WTC11 (cell line): ENCODE results near the gene SSC5D. TPM values are rescaled to one million over a fixed set of nuclear protein-coding genes. Genes with fewer than 3 reads are reported as not detected.

Source experiments
- ATAC-seq: fragments of 200-7000 bp; cut with Tn5 transposase; 2 replicates; pipeline ENCODE4 v1.10.0; 2021; ENCODE audit warnings: mild to moderate bottlenecking, moderate library complexity
- CTCF ChIA-PET: fragments of 300-600 bp; sonication (Branson Sonifier 250); formaldehyde crosslinking; loops from one replicate; lab custom pipeline; 2021; ENCODE audit warnings: antibody characterized with exemption; lab: Charles Lee
- POLR2A ChIA-PET: fragments of 350-600 bp; sonication (Branson Sonifier 250); formaldehyde crosslinking; loops from one replicate; lab custom pipeline; 2021; ENCODE audit warnings: antibody characterized with exemption; lab: Charles Lee
- DNase-seq: peaks from one replicate; pipeline ENCODE4 v3.0.0; 2021; ENCODE audit warnings: low spot score
- H3K27ac Mint-ChIP-seq: 2 replicates; pipeline ENCODE4 v1.8.0; 2021; ENCODE audit warnings: mixed read lengths
- H3K27me3 Mint-ChIP-seq: 2 replicates; pipeline ENCODE4 v1.8.0; 2021; ENCODE audit warnings: low read depth, mild to moderate bottlenecking, moderate library complexity, mixed read lengths
- H3K36me3 Mint-ChIP-seq: 2 replicates; pipeline ENCODE4 v1.8.0; 2021; ENCODE audit warnings: mixed read lengths
- H3K4me1 Mint-ChIP-seq: 2 replicates; pipeline ENCODE4 v1.8.0; 2022; ENCODE audit warnings: mixed read lengths
- H3K4me3 Mint-ChIP-seq: 2 replicates; pipeline ENCODE4 v1.8.0; 2021; ENCODE audit warnings: mild to moderate bottlenecking, moderate library complexity, mixed read lengths
- H3K9me3 Mint-ChIP-seq: 2 replicates; pipeline ENCODE4 v1.8.0; 2021; ENCODE audit warnings: mixed read lengths
- ELF4 ChIP-seq: sonication (generic); formaldehyde crosslinking; IDR thresholded peaks from 2 replicates; pipeline ENCODE4 v1.8.1; 2022; ENCODE audit warnings: low read depth, mild to moderate bottlenecking, moderate library complexity, missing genetic modification reagents
- ETV6 ChIP-seq: sonication (generic); formaldehyde crosslinking; IDR thresholded peaks from 2 replicates; pipeline ENCODE4 v1.8.1; 2022; ENCODE audit warnings: mild to moderate bottlenecking, missing genetic modification reagents
- GTF2I ChIP-seq: fragments of 250-450 bp; sonication (Bioruptor Pico); conservative IDR thresholded peaks from 2 replicates; pipeline ENCODE4 v1.4.0; 2021; ENCODE audit warnings: mild to moderate bottlenecking
- KAT7 ChIP-seq: sonication (generic); formaldehyde crosslinking; IDR thresholded peaks from 2 replicates; pipeline ENCODE4 v1.8.1; 2023; ENCODE audit warnings: missing genetic modification reagents, mild to moderate bottlenecking, borderline replicate concordance
- NFYB ChIP-seq: sonication (generic); formaldehyde crosslinking; conservative IDR thresholded peaks from 2 replicates; pipeline ENCODE4 v1.8.0; 2022; ENCODE audit warnings: low read depth, missing genetic modification reagents
- NR3C1 ChIP-seq: sonication (generic); formaldehyde crosslinking; conservative IDR thresholded peaks from 2 replicates; pipeline ENCODE4 v1.8.1; 2023; ENCODE audit warnings: low read depth, mild to moderate bottlenecking, missing genetic modification reagents
- TEAD1 ChIP-seq: sonication (generic); formaldehyde crosslinking; IDR thresholded peaks from 2 replicates; pipeline ENCODE4 v1.8.0; 2022; ENCODE audit warnings: mild to moderate bottlenecking, missing genetic modification reagents
- total RNA-seq: library from RNA; stranded (reverse); gene quantifications from 3 replicates; pipeline ENCODE4 v1.2.3, GENCODE V29; 2021
- TF ChIP-seq, protein P1 (sequence below): sonication (generic); formaldehyde crosslinking; IDR thresholded peaks from 2 replicates; pipeline ENCODE4 v1.8.1; 2022; ENCODE audit warnings: low read depth, mild to moderate bottlenecking, moderate library complexity, missing genetic modification reagents, borderline replicate concordance
- TF ChIP-seq, protein P2 (sequence below): fragments of 250-450 bp; sonication (Bioruptor Pico); IDR thresholded peaks from 2 replicates; pipeline ENCODE4 v1.9.0; 2021; ENCODE audit warnings: mild to moderate bottlenecking
- TF ChIP-seq, protein P3 (sequence below): sonication (generic); formaldehyde crosslinking; IDR thresholded peaks from 2 replicates; pipeline ENCODE4 v1.8.1; 2022; ENCODE audit warnings: missing genetic modification reagents, borderline replicate concordance
- TF ChIP-seq, protein P4 (sequence below): sonication (generic); formaldehyde crosslinking; IDR thresholded peaks from 2 replicates; pipeline ENCODE4 v1.8.1; 2023; ENCODE audit warnings: mild to moderate bottlenecking, missing genetic modification reagents
- TF ChIP-seq, protein P5 (sequence below): fragments of 250-450 bp; sonication (Bioruptor Pico); IDR thresholded peaks from 2 replicates; pipeline ENCODE4 v1.9.0; 2021; ENCODE audit warnings: moderate library complexity, mild to moderate bottlenecking, inconsistent platforms, borderline replicate concordance
- TF ChIP-seq, protein P6 (sequence below): sonication (generic); formaldehyde crosslinking; conservative IDR thresholded peaks from 2 replicates; pipeline ENCODE4 v1.8.1; 2023; ENCODE audit warnings: mild to moderate bottlenecking, low read depth, missing genetic modification reagents, moderate library complexity

The SSC5D gene
- total RNA-seq, 1 experiment from 2014 or later = 2.9 TPM

DNA sequence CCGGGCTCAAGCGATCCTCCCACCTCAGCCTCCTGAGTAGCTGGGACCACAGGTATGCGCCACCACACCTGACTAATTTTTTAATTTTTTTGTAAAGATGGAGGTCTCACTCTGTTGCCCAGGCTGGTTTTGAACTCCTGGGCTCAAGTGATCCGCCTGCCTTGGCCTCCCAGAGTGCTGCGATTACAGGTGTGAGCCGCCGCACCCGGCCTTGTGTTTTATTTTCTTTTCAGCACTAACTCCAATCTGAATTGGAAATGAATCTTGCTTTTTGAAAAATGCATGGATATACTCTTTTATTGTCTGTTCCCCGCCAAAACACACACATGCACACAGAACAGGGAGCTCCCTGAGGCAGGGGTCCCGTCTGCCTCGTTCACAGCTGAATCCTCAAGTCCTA, 25.5 kb upstream of the SSC5D start (continued):
- TF ChIP-seq, protein P1, sequence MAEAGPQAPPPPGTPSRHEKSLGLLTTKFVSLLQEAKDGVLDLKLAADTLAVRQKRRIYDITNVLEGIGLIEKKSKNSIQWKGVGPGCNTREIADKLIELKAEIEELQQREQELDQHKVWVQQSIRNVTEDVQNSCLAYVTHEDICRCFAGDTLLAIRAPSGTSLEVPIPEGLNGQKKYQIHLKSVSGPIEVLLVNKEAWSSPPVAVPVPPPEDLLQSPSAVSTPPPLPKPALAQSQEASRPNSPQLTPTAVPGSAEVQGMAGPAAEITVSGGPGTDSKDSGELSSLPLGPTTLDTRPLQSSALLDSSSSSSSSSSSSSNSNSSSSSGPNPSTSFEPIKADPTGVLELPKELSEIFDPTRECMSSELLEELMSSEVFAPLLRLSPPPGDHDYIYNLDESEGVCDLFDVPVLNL (CRISPR knock-in tag) = no peak
- TF ChIP-seq GTF2I (CRISPR knock-in tag) = no peak
- TF ChIP-seq, all 79 proteins: peak for 0

DNA sequence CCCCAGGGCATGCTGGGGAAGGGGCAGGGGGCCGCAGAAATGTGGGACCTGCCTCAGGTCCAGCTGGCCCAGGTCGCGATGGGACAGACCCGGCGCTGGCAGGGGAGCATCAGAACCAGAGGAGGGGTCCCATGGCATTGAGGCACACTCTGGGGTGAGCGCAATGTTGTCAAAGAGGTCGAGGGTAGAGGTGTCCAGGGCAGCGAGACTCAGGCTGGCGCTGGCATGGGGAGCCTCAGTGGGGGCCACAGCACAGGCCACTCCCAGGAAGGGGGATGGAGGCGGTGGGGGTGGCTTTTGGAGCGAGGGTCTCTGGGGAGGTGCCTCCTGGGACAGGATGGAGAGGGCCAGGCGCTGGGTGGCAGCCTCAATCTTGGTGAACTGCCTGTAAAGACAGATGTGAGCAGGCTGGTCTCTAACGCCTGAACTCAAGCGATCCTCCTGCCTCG, 24.6 kb upstream of the SSC5D start:
- no peak for ATAC-seq

DNA sequence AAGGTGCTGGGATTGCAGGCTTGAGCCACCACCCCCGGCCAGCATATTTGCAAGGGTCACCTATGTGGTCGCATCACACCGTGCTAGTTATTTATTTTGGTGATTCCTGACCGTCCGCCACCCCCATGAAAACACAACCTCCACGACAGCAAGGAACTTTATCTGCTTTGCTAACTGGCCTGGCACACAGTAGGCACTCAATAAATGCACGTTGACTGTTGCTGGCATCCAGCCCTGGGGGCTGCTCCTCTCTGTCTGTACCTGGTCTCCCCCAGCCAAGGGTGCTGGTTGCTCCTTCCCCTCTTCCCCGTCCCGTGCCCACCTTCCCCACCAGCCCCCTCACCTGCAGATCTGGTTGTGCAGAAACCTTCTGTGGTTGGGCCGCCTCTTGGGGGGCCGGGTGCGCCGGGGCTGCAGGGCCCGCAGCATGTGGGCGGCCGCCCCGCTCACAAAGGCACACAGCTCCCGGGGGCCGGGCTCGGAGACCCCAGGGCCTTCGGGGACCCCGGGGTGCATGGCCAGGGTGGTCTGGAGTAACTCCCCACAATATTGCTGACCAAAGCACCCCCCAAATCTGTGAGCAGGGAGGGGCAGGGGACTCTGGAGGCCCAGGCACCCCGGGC, 24.1 kb upstream of the SSC5D start:
- no peak for DNase-seq
- TF ChIP-seq ETV6 (CRISPR knock-in tag) (no peak), ELF4 (CRISPR knock-in tag) (no peak), TEAD1 (no peak), KAT7 (CRISPR knock-in tag) (no peak)
- TF ChIP-seq, protein P2, sequence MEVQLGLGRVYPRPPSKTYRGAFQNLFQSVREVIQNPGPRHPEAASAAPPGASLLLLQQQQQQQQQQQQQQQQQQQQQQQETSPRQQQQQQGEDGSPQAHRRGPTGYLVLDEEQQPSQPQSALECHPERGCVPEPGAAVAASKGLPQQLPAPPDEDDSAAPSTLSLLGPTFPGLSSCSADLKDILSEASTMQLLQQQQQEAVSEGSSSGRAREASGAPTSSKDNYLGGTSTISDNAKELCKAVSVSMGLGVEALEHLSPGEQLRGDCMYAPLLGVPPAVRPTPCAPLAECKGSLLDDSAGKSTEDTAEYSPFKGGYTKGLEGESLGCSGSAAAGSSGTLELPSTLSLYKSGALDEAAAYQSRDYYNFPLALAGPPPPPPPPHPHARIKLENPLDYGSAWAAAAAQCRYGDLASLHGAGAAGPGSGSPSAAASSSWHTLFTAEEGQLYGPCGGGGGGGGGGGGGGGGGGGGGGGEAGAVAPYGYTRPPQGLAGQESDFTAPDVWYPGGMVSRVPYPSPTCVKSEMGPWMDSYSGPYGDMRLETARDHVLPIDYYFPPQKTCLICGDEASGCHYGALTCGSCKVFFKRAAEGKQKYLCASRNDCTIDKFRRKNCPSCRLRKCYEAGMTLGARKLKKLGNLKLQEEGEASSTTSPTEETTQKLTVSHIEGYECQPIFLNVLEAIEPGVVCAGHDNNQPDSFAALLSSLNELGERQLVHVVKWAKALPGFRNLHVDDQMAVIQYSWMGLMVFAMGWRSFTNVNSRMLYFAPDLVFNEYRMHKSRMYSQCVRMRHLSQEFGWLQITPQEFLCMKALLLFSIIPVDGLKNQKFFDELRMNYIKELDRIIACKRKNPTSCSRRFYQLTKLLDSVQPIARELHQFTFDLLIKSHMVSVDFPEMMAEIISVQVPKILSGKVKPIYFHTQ (CRISPR knock-in tag) = no peak
- Mint-ChIP-seq H3K4me1 (peaks cover 44% of the 10 kb centered on the region), H3K4me3 (no peak overlapping the region), H3K27me3 (peaks cover 28% of the 10 kb centered on the region), H3K27ac (no peak overlapping the region), H3K36me3 (no peaks in the 10 kb centered on the region), H3K9me3 (no peaks in the 10 kb centered on the region)
- POLR2A ChIA-PET = no interaction called here
- CTCF ChIA-PET = interaction anchor here (0.6 to 1.5 kb wide), 2 partner anchors 17 to 40 kb away, joined by 3 to 5 read pairs; no protein-coding TSS in a partner anchor
- ATAC-seq = no peak

More for the DNA sequence above, 24.6 kb upstream of the SSC5D start:
- Mint-ChIP-seq H3K4me3 (peak overlapping the region; percentile 30; the same call in 1 of the 2 replicates), H3K27me3 (peaks cover 28% of the 10 kb centered on the region), H3K9me3 (no peaks in the 10 kb centered on the region), H3K27ac (no peak overlapping the region), H3K4me1 (peaks cover 44% of the 10 kb centered on the region)
- POLR2A ChIA-PET = no interaction called here
- CTCF ChIA-PET = interaction anchor here (1.1 to 1.5 kb wide), 2 partner anchors 40 kb away, joined by 3 to 10 read pairs; no protein-coding TSS in a partner anchor
- TF ChIP-seq, protein P3, sequence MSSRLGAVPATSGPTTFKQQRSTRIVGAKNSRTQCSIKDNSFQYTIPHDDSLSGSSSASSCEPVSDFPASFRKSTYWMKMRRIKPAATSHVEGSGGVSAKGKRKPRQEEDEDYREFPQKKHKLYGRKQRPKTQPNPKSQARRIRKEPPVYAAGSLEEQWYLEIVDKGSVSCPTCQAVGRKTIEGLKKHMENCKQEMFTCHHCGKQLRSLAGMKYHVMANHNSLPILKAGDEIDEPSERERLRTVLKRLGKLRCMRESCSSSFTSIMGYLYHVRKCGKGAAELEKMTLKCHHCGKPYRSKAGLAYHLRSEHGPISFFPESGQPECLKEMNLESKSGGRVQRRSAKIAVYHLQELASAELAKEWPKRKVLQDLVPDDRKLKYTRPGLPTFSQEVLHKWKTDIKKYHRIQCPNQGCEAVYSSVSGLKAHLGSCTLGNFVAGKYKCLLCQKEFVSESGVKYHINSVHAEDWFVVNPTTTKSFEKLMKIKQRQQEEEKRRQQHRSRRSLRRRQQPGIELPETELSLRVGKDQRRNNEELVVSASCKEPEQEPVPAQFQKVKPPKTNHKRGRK (CRISPR knock-in tag) = no peak
- TF ChIP-seq, protein P4, sequence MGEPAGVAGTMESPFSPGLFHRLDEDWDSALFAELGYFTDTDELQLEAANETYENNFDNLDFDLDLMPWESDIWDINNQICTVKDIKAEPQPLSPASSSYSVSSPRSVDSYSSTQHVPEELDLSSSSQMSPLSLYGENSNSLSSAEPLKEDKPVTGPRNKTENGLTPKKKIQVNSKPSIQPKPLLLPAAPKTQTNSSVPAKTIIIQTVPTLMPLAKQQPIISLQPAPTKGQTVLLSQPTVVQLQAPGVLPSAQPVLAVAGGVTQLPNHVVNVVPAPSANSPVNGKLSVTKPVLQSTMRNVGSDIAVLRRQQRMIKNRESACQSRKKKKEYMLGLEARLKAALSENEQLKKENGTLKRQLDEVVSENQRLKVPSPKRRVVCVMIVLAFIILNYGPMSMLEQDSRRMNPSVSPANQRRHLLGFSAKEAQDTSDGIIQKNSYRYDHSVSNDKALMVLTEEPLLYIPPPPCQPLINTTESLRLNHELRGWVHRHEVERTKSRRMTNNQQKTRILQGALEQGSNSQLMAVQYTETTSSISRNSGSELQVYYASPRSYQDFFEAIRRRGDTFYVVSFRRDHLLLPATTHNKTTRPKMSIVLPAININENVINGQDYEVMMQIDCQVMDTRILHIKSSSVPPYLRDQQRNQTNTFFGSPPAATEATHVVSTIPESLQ = no peak
- no peak for TF ChIP-seq NFYB (CRISPR knock-in tag)
- no peak for TF ChIP-seq NR3C1 (CRISPR knock-in tag)
- TF ChIP-seq, protein P5, sequence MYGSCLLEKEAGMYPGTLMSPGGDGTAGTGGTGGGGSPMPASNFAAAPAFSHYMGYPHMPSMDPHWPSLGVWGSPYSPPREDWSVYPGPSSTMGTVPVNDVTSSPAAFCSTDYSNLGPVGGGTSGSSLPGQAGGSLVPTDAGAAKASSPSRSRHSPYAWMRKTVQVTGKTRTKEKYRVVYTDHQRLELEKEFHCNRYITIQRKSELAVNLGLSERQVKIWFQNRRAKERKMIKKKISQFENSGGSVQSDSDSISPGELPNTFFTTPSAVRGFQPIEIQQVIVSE (CRISPR knock-in tag) = no peak
- TF ChIP-seq, protein P6, sequence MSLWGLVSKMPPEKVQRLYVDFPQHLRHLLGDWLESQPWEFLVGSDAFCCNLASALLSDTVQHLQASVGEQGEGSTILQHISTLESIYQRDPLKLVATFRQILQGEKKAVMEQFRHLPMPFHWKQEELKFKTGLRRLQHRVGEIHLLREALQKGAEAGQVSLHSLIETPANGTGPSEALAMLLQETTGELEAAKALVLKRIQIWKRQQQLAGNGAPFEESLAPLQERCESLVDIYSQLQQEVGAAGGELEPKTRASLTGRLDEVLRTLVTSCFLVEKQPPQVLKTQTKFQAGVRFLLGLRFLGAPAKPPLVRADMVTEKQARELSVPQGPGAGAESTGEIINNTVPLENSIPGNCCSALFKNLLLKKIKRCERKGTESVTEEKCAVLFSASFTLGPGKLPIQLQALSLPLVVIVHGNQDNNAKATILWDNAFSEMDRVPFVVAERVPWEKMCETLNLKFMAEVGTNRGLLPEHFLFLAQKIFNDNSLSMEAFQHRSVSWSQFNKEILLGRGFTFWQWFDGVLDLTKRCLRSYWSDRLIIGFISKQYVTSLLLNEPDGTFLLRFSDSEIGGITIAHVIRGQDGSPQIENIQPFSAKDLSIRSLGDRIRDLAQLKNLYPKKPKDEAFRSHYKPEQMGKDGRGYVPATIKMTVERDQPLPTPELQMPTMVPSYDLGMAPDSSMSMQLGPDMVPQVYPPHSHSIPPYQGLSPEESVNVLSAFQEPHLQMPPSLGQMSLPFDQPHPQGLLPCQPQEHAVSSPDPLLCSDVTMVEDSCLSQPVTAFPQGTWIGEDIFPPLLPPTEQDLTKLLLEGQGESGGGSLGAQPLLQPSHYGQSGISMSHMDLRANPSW (CRISPR knock-in tag) = no peak
- TF ChIP-seq, all 79 proteins: peak for 0
- DNase-seq = no peak
- no peaks in the 10 kb centered on the region for H3K36me3 Mint-ChIP-seq
